SU-DHL-6 (cell line): ENCODE data around the gene TEDC2.

Experiments
- H2AFZ ChIP-seq: fragments of 200-600 bp; sonication (generic); 2 replicates; pipeline ENCODE4 v1.6.1; 2014; ENCODE audit warnings: low read depth, mild to moderate bottlenecking, moderate library complexity, mixed read lengths, antibody characterized with exemption, low read length; ENCODE audit not compliant: severe bottlenecking
- H3F3A ChIP-seq: fragments of 200-600 bp; shearing (Covaris generic); 2 replicates; pipeline ENCODE4 v1.6.0; 2016; ENCODE audit warnings: antibody characterized with exemption, mild to moderate bottlenecking; ENCODE audit not compliant: insufficient read depth
- H3K27ac ChIP-seq: fragments of 200-600 bp; sonication (generic); 2 replicates; pipeline ENCODE4 v1.5.1; 2016; ENCODE audit warnings: low read depth, mild to moderate bottlenecking, low read length, moderate library complexity, mixed read lengths
- H3K27me3 ChIP-seq: fragments of 200-600 bp; sonication (generic), shearing (Covaris generic); 2 replicates; pipeline ENCODE4 v1.6.0; 2014; ENCODE audit warnings: mild to moderate bottlenecking, low read length
- H3K36me3 ChIP-seq: fragments of 200-600 bp; sonication (generic); 2 replicates; pipeline ENCODE4 v1.6.1; 2014; ENCODE audit warnings: mild to moderate bottlenecking, low read length, mixed read lengths
- H3K4me2 ChIP-seq: fragments of 300-600, 200-600 bp; shearing (Covaris generic), sonication (generic); 2 replicates; pipeline ENCODE4 v1.6.0; 2014; ENCODE audit warnings: low read length, low read depth, mild to moderate bottlenecking; ENCODE audit not compliant: poor library complexity, severe bottlenecking
- H3K4me3 ChIP-seq: fragments of 200-600 bp; sonication (generic); 2 replicates; pipeline ENCODE4 v1.5.1; 2014; ENCODE audit warnings: antibody characterized with exemption, low read length, mild to moderate bottlenecking, mixed read lengths; ENCODE audit not compliant: insufficient read depth, poor library complexity, severe bottlenecking
- H3K79me2 ChIP-seq: fragments of 200-600 bp; sonication (generic); 2 replicates; pipeline ENCODE4 v1.6.1; 2014; ENCODE audit warnings: mild to moderate bottlenecking, low read length, moderate library complexity; ENCODE audit not compliant: insufficient read depth
- H3K9ac ChIP-seq: fragments of 200-600 bp; sonication (generic); 2 replicates; pipeline ENCODE4 v1.7.0; 2014; ENCODE audit warnings: mild to moderate bottlenecking, low read length
- H3K9me2 ChIP-seq: fragments of 200-600 bp; sonication (generic); replicated peaks from 2 replicates; pipeline ENCODE4 v1.6.1; 2014; ENCODE audit warnings: low read length; ENCODE audit not compliant: insufficient read depth
- H3K9me3 ChIP-seq: fragments of 200-600 bp; sonication (generic); 2 replicates; pipeline ENCODE4 v1.6.1; 2014; ENCODE audit warnings: low read length, mixed read lengths; ENCODE audit not compliant: insufficient read depth
- H4K20me1 ChIP-seq: fragments of 200-600 bp; sonication (generic); 2 replicates; pipeline ENCODE4 v1.6.1; 2014; ENCODE audit warnings: low read depth, mild to moderate bottlenecking, antibody characterized with exemption, low read length, moderate library complexity, mixed read lengths
- CTCF ChIP-seq: fragments of 200-600 bp; sonication (generic); IDR thresholded peaks from one replicate; pipeline ENCODE4 v1.5.1; 2017; ENCODE audit warnings: antibody characterized with exemption, mild to moderate bottlenecking, low read length, moderate library complexity; ENCODE audit not compliant: insufficient read depth, poor library complexity, severe bottlenecking
- EZH2phosphoT487 ChIP-seq: fragments of 200-600 bp; sonication (generic), shearing (Covaris generic); conservative IDR thresholded peaks from 2 replicates; pipeline ENCODE4 v1.6.1; 2018; ENCODE audit warnings: mild to moderate bottlenecking, antibody characterized with exemption, low read length, moderate library complexity, mixed read lengths

Gene TEDC2

DNA sequence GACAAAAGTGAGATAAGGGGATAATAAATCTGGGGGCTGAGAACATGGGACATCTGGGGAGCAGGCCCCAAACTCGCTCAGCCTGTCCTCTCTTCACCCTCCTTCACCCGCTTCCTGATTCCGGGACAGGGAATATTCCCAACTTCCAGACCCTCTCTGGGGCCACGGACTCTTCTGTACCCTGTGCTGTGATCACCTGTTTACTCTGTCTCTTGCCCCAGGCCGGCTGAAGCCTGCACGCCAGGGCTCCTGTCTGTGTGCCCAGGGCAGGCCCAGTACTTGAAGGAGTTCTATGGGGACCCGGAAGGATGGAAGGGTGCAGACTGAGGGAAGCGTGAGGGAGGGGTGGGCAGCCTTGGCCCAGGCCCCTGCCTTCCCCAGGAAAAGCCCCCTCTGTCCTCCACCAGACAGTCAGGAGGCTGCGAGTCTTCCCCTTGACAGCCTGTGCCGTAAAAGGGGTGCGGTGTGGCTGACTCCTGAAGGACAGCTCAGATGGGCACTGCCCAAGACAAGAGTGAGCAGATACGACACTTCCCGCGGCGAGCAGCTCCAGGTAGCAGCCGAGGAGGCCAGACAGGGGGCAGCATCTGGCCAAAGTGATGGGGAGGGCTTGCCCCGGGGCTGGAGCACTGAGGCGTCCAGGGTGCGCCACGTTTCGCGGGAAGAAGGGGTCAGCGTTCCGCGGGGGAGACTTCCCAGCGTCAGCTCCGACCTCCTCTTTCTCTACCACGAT, 31.7 kb upstream of the TEDC2 start:
- Histone ChIP-seq H2AFZ (peak overlapping the region; percentile 73), H3K4me2 (peak overlapping the region; percentile 82), H3F3A (no peaks in the 10 kb centered on the region), H3K36me3 (peaks cover 16% of the 10 kb centered on the region), H4K20me1 (0 out of 2 replicates have a peak, but pooled peaks cover 7% of the 10 kb centered on the region), H3K4me3 (peak overlapping the region; percentile 80), H3K9me3 (no peaks in the 10 kb centered on the region), H3K27me3 (no peaks in the 10 kb centered on the region), H3K9ac (peak overlapping the region; percentile 96), H3K9me2 (no peaks in the 10 kb centered on the region), H3K79me2 (peaks cover 37% of the 10 kb centered on the region), H3K27ac (peak overlapping the region; percentile 50)
- TF ChIP-seq CTCF (no peak), EZH2phosphoT487 (no peak)

- Histone ChIP-seq H3K4me3 (peak overlapping the region; percentile 80), H3K9me2 (no peaks in the 10 kb centered on the region), H3K9me3 (no peaks in the 10 kb centered on the region), H3K4me2 (peak overlapping the region; percentile 82), H3K79me2 (peaks cover 38% of the 10 kb centered on the region), H3F3A (no peaks in the 10 kb centered on the region), H3K36me3 (peaks cover 18% of the 10 kb centered on the region), H4K20me1 (0 out of 2 replicates have a peak, but pooled peaks cover 7% of the 10 kb centered on the region), H3K9ac (peak overlapping the region; percentile 96), H2AFZ (peak overlapping the region; percentile 73), H3K27ac (peak overlapping the region; percentile 50), H3K27me3 (no peaks in the 10 kb centered on the region)
- TF ChIP-seq CTCF (no peak), EZH2phosphoT487 (no peak)
Measured at GRCh38 chr16:2428784-2429033, 31.2 kb upstream of the TEDC2 start.

GRCh38 chr16:2429034-2429770, 30.7 kb upstream of the TEDC2 start, which contains the start of gene CCNF:
TSS of gene CCNF (plus strand) at chr16:2429447. CDS start at chr16:2429482, 35 bp downstream.
- Histone ChIP-seq H3K9me2 (no peaks in the 10 kb centered on the region), H3K36me3 (peaks cover 18% of the 10 kb centered on the region), H4K20me1 (0 out of 2 replicates have a peak, but pooled peaks cover 7% of the 10 kb centered on the region), H3F3A (no peaks in the 10 kb centered on the region), H2AFZ (peak within 1 kb of the TSS; percentile 73), H3K4me3 (peak within 1 kb of the TSS; percentile 80), H3K27ac (peak within 1 kb of the TSS; percentile 72), H3K9ac (peak within 1 kb of the TSS; percentile 96), H3K27me3 (no peaks in the 10 kb centered on the region), H3K79me2 (peaks cover 38% of the 10 kb centered on the region), H3K4me2 (peak within 1 kb of the TSS; percentile 82), H3K9me3 (no peaks in the 10 kb centered on the region)
- TF ChIP-seq CTCF (no peak), EZH2phosphoT487 (no peak)
